CD8-positive, alpha-beta memory T cell (primary cell): Measurements from ENCODE around the gene ATRN. TPM values are rescaled to one million over a fixed set of nuclear protein-coding genes. Genes with fewer than 3 reads are reported as not detected.

Experiments used
- CTCF ChIA-PET: fragments of 350-600 bp; sonication (Branson Sonifier 250); formaldehyde crosslinking; loops from one replicate; lab custom pipeline; 2021; ENCODE audit warnings: antibody characterized with exemption; lab: Charles Lee
- POLR2A ChIA-PET: fragments of 350-600 bp; sonication (Branson Sonifier 250); formaldehyde crosslinking; loops from one replicate; lab custom pipeline; 2021; ENCODE audit warnings: antibody characterized with exemption; lab: Charles Lee
- DNase-seq, 5 donors: peaks; one replicate each; pipeline versions ENCODE4 v3.0.0 to v3.0.0-alpha.2; 2020 to 2022; ENCODE audit warnings: mixed read lengths in 1 of 5
- H3K27ac ChIP-seq: one replicate; pipeline ENCODE4 v1.7.0; 2013; ENCODE audit warnings: low read depth, mild to moderate bottlenecking, low read length, moderate library complexity
- H3K27me3 ChIP-seq: 2 replicates; pipeline ENCODE4 v1.7.0; 2013; ENCODE audit warnings: low read length, mild to moderate bottlenecking; ENCODE audit not compliant: insufficient read depth, poor library complexity, severe bottlenecking
- H3K36me3 ChIP-seq: 2 replicates; pipeline ENCODE4 v1.7.0; 2013; ENCODE audit warnings: mild to moderate bottlenecking, low read length, moderate library complexity; ENCODE audit not compliant: insufficient read depth
- H3K4me1 ChIP-seq: 2 replicates; pipeline ENCODE4 v1.7.0; 2013; ENCODE audit warnings: mild to moderate bottlenecking, low read length, moderate library complexity; ENCODE audit not compliant: insufficient read depth
- H3K4me3 ChIP-seq: 2 replicates; pipeline ENCODE4 v1.7.0; 2013; ENCODE audit warnings: mild to moderate bottlenecking, low read length
- H3K9me3 ChIP-seq: 2 replicates; pipeline ENCODE4 v1.7.0; 2013; ENCODE audit warnings: mild to moderate bottlenecking, low read length
- H3K27ac Mint-ChIP-seq, 8 donors: one replicate each; pipeline ENCODE4 v1.8.0; 2020 to 2021; ENCODE audit warnings: mixed read lengths in 8 of 8, mild to moderate bottlenecking in 6 of 8, inconsistent platforms in 3 of 8, moderate library complexity in 3 of 8
- H3K27me3 Mint-ChIP-seq, 2 donors: one replicate each; pipeline ENCODE4 v1.8.0; 2020 to 2021; ENCODE audit warnings: mixed read lengths in 2 of 2, mild to moderate bottlenecking in 1 of 2, moderate library complexity in 1 of 2
- H3K36me3 Mint-ChIP-seq, 3 donors: one replicate each; pipeline ENCODE4 v1.8.0; 2020 to 2021; ENCODE audit warnings: mixed read lengths in 3 of 3, inconsistent platforms in 1 of 3, mild to moderate bottlenecking in 1 of 3
- H3K4me1 Mint-ChIP-seq, 3 donors: one replicate each; pipeline ENCODE4 v1.8.0; 2020 to 2021; ENCODE audit warnings: mixed read lengths in 3 of 3, inconsistent platforms in 1 of 3, mild to moderate bottlenecking in 1 of 3
- H3K4me3 Mint-ChIP-seq, 7 donors: one replicate each; pipeline ENCODE4 v1.8.0; 2020 to 2021; ENCODE audit warnings: mixed read lengths in 7 of 7, mild to moderate bottlenecking in 6 of 7, moderate library complexity in 4 of 7, inconsistent platforms in 2 of 7
- H3K9me3 Mint-ChIP-seq, 5 donors: one replicate each; pipeline ENCODE4 v1.8.0; 2020 to 2022; ENCODE audit warnings: mixed read lengths in 5 of 5, mild to moderate bottlenecking in 3 of 5, moderate library complexity in 2 of 5, inconsistent platforms in 1 of 5
- polyA plus RNA-seq: library from polyadenylated mRNA; unstranded; fragments of 300-500 nt; fragmentation: Illumina TruSeq; gene quantifications from one replicate; pipeline ENCODE4 v1.2.3, GENCODE V29; 2021
- total RNA-seq, 2 experiments: library from RNA; stranded (reverse); gene quantifications; one replicate each; pipeline ENCODE4 v1.2.3, GENCODE V29; 2021

Gene ATRN
- total and polyA plus RNA-seq, 3 experiments from 2014 or later: 9.4 to 11.2 (median 10.8) TPM

DNA sequence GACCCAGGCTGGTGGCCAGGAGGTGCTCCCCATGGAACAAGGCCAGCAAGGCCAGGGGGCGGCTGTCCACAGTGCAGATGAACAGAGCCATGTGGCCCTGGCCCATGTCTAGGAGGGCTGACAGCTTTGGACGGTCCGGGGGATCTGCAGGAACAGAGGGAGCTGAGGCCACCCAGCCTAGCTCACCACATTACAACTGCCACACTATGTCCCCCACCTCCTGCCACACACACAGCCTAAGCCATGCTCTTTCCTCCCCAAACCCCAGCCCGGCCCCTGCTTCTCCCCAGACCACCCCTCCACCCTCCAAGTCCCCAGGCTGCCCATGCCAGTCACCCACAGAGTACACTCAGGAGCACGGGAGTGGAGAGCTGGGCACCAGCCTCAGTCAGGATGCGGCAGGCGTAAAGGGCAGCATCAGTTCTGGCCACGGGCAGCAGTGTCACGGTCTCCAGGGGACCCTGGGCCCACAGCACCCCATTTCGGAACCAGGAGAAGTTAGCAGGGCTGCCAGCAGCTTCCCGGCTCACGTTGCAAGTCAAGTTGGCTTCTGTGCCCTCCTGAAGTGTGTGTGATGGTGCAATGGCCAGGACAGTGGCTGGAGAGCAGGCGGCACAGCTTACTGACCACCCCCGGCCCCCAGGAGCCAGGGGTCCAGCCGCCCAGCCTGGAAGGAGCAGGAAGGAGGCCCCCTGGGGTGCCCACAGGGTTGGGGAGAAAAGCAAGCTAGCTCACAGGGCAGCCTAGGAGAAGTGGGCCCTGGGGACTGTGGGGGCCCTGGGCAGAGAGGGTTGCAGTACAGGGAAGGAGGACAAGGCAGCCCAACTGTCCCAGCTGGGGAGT lies 226.1 kb downstream of the ATRN start:
- POLR2A ChIA-PET: no interaction called here
- Mint-ChIP-seq H3K27me3 (peaks cover 1 to 2% of the 10 kb centered on the region in 2 donors), H3K4me3 (no peak overlapping the region), H3K27ac (no peak overlapping the region), H3K36me3 (no peaks in the 10 kb centered on the region), H3K4me1 (no peaks in the 10 kb centered on the region), H3K9me3 (peaks cover 0 to 3% (median 0%) of the 10 kb centered on the region in 5 donors)
- Histone ChIP-seq H3K27ac (no peak overlapping the region), H3K4me1 (no peaks in the 10 kb centered on the region), H3K4me3 (no peak overlapping the region), H3K9me3 (no peaks in the 10 kb centered on the region), H3K27me3 (no peaks in the 10 kb centered on the region), H3K36me3 (no peaks in the 10 kb centered on the region)
- CTCF ChIA-PET: interaction anchor here (1.1 to 2.9 kb wide), 2 partner anchors 10 to 14 kb away, joined by 3 to 11 read pairs; no protein-coding TSS in a partner anchor
- DNase-seq: peak in 1 of 5 donors; percentile 24

- H3K36me3 Mint-ChIP-seq: peaks cover 0 to 1% (median 0%) of the 10 kb centered on the region in 3 donors
- H3K27ac ChIP-seq: no peak overlapping the region
- peak overlapping the region in 1 of 8 donors; percentile 43 for H3K27ac Mint-ChIP-seq
- DNase-seq: peak in 1 of 5 donors; percentile 37
- H3K4me1 ChIP-seq: no peaks in the 10 kb centered on the region
- no peak overlapping the region for H3K4me3 ChIP-seq
- CTCF ChIA-PET: interaction anchor here (1.1 to 2.9 kb wide), 3 partner anchors 13 to 21 kb away, joined by 3 to 11 read pairs (median 3); no protein-coding TSS in a partner anchor
- no peak overlapping the region for H3K4me3 Mint-ChIP-seq
- H3K36me3 ChIP-seq: no peaks in the 10 kb centered on the region
- peaks cover 0 to 3% (median 0%) of the 10 kb centered on the region in 5 donors for H3K9me3 Mint-ChIP-seq
- no peaks in the 10 kb centered on the region for H3K27me3 ChIP-seq
- no peaks in the 10 kb centered on the region for H3K9me3 ChIP-seq
- POLR2A ChIA-PET: no interaction called here
- H3K27me3 Mint-ChIP-seq: peaks cover 1 to 6% of the 10 kb centered on the region in 2 donors
- H3K4me1 Mint-ChIP-seq: no peaks in the 10 kb centered on the region
These were observed 226.9 kb downstream of the ATRN start for GRCh38 chr20:3697588-3698305.

- H3K4me3 ChIP-seq: no peak overlapping the region
- ChIA-PET CTCF (interaction anchor here (1.1 to 2.9 kb wide), 3 partner anchors 12 to 22 kb away, joined by 3 to 11 read pairs (median 3); no protein-coding TSS in a partner anchor), POLR2A (no interaction called here)
- no peaks in the 10 kb centered on the region for H3K4me1 Mint-ChIP-seq
- no peak overlapping the region for H3K4me3 Mint-ChIP-seq
- no peak overlapping the region for H3K27ac ChIP-seq
- H3K27ac Mint-ChIP-seq: no peak overlapping the region
- no peaks in the 10 kb centered on the region for H3K4me1 ChIP-seq
- no peaks in the 10 kb centered on the region for H3K27me3 ChIP-seq
- no peaks in the 10 kb centered on the region for H3K36me3 ChIP-seq
- peaks cover 1 to 10% of the 10 kb centered on the region in 2 donors for H3K27me3 Mint-ChIP-seq
- H3K9me3 ChIP-seq: no peaks in the 10 kb centered on the region
- H3K36me3 Mint-ChIP-seq: peaks cover 0 to 1% (median 0%) of the 10 kb centered on the region in 3 donors
- peaks cover 0 to 3% (median 0%) of the 10 kb centered on the region in 5 donors for H3K9me3 Mint-ChIP-seq
- DNase-seq: peak in 1 of 5 donors; percentile 40
These were observed 227.8 kb downstream of the ATRN start for GRCh38 chr20:3698591-3699001.

GRCh38 chr20:3699037-3699436 lies 228.2 kb downstream of the ATRN start:
- Mint-ChIP-seq H3K27ac (no peak overlapping the region), H3K4me3 (no peak overlapping the region), H3K4me1 (no peaks in the 10 kb centered on the region), H3K36me3 (peaks cover 0 to 1% (median 0%) of the 10 kb centered on the region in 3 donors), H3K9me3 (peaks cover 0 to 3% (median 0%) of the 10 kb centered on the region in 5 donors), H3K27me3 (peaks cover 0 to 12% of the 10 kb centered on the region in 2 donors)
- Histone ChIP-seq H3K4me1 (no peaks in the 10 kb centered on the region), H3K27ac (no peak overlapping the region), H3K27me3 (no peaks in the 10 kb centered on the region), H3K9me3 (no peaks in the 10 kb centered on the region), H3K36me3 (no peaks in the 10 kb centered on the region), H3K4me3 (no peak overlapping the region)
- POLR2A ChIA-PET: no interaction called here
- DNase-seq: peak in 1 of 5 donors; percentile 27
- CTCF ChIA-PET: interaction anchor here (1.4 to 2.9 kb wide), 2 partner anchors 12 to 22 kb away, joined by 3 to 11 read pairs; no protein-coding TSS in a partner anchor

Other genes with a start within 250 kb of the ATRN start
- gene SLC4A11, start 231.8 kb upstream of the ATRN start, total RNA-seq: 1 to 10 TPM; 3.1 to 3.5 TPM
- 0.46 TPM for gene SLC4A11, start 231.8 kb upstream of the ATRN start, polyA plus RNA-seq
- gene DNAAF9, start 63.3 kb upstream of the ATRN start, total RNA-seq: 1 to 10 TPM; 2.2 to 2.3 TPM
- 1.4 TPM for gene DNAAF9, start 63.3 kb upstream of the ATRN start, polyA plus RNA-seq
- not detected for gene GFRA4, start 192.4 kb downstream of the ATRN start, total RNA-seq
- gene GFRA4, start 192.4 kb downstream of the ATRN start, polyA plus RNA-seq: not detected
- gene ADAM33, start 211.0 kb downstream of the ATRN start, total RNA-seq: not detected
- not detected for gene ADAM33, start 211.0 kb downstream of the ATRN start, polyA plus RNA-seq
- gene SIGLEC1, start 241.6 kb downstream of the ATRN start, total RNA-seq: under 1 TPM; 0.18 to 0.24 TPM
- not detected for gene SIGLEC1, start 241.6 kb downstream of the ATRN start, polyA plus RNA-seq